ENCODE results near the gene TBC1D3C.
"Not testable (repeated sequence)": the region's sequence is repeated elsewhere in the genome, so short reads cannot be mapped to it uniquely, and the experiment has no call there.

- not testable (repeated sequence) for TF ChIP-seq POLR2AphosphoS5 (IDR thresholded peaks at IDR 0.05; ENCODE audit: low read depth, low read length); TAF1 (IDR thresholded peaks at IDR 0.05; ENCODE audit: low read depth, low read length); POLR2A (IDR thresholded peaks at IDR 0.05; ENCODE audit: low read depth, low read length); SPI1 (IDR thresholded peaks at IDR 0.05; ENCODE audit: low read depth, low read length); PAX5 (IDR thresholded peaks at IDR 0.05; ENCODE audit: insufficient read depth, low read length, severe bottlenecking)
Measured at GRCh38 chr17:38087344-38087743, 18.9 kb upstream of the TBC1D3C start.

Data from GM12891 (cell line).